H1 (cell line): Measurements from ENCODE around the gene MEP1A. TPM values are rescaled to one million over a fixed set of nuclear protein-coding genes. Genes with fewer than 3 reads are reported as not detected.

Experiments used
- CTCF ChIA-PET: fragments of 300-600 bp; sonication (Branson Sonifier 250); formaldehyde crosslinking; loops from one replicate; lab custom pipeline; 2021; ENCODE audit not compliant: partially characterized antibody; lab: Charles Lee
- POLR2A ChIA-PET: fragments of 300-600 bp; sonication (Branson Sonifier 250); formaldehyde crosslinking; loops from one replicate; lab custom pipeline; 2021; ENCODE audit warnings: inconsistent platforms; ENCODE audit not compliant: partially characterized antibody; lab: Charles Lee
- DNase-seq, 2 experiments: peaks; one replicate each; pipeline versions ENCODE4 v3.0.0 to v3.0.0-alpha.2; 2010 to 2022; ENCODE audit warnings: low spot score in 2 of 2, low read depth in 1 of 2, mixed read lengths in 1 of 2
- FAIRE-seq: peaks from 2 replicates; lab custom pipeline; 2011; peaks lifted over from hg19 to GRCh38; lab: Jason Lieb, UNC
- H2AFZ ChIP-seq: 2 replicates; pipeline ENCODE4 v1.8.1; 2012; ENCODE audit warnings: low read length, inconsistent platforms
- H2AK5ac ChIP-seq: 2 replicates; pipeline ENCODE4 v1.6.1; 2013; ENCODE audit warnings: low read depth, low read length
- H2BK120ac ChIP-seq: replicated peaks from 2 replicates; pipeline ENCODE3; 2013; ENCODE audit warnings: low read depth, low read length, inconsistent platforms
- H2BK12ac ChIP-seq: 2 replicates; pipeline ENCODE4 v1.6.1; 2013; ENCODE audit warnings: low read depth, low read length
- H2BK15ac ChIP-seq: 2 replicates; pipeline ENCODE4 v1.6.1; 2013; ENCODE audit warnings: low read length
- H2BK20ac ChIP-seq: 2 replicates; pipeline ENCODE4 v1.6.1; 2013; ENCODE audit warnings: low read length
- H2BK5ac ChIP-seq: 2 replicates; pipeline ENCODE4 v1.6.1; 2013; ENCODE audit warnings: low read depth, low read length
- H3K14ac ChIP-seq: 2 replicates; pipeline ENCODE4 v1.6.1; 2013; ENCODE audit warnings: inconsistent platforms; ENCODE audit not compliant: insufficient read length
- H3K18ac ChIP-seq: 2 replicates; pipeline ENCODE4 v1.6.1; 2013; ENCODE audit warnings: low read length; ENCODE audit errors: extremely low read depth
- H3K23ac ChIP-seq: 2 replicates; pipeline ENCODE4 v1.6.1; 2013; ENCODE audit warnings: inconsistent platforms; ENCODE audit not compliant: insufficient read length
- H3K23me2 ChIP-seq: 2 replicates; pipeline ENCODE4 v1.6.1; 2013; ENCODE audit warnings: low read depth, low read length
- H3K27ac ChIP-seq: 2 replicates; pipeline ENCODE4 v1.6.1; 2011; ENCODE audit warnings: low read depth, low read length, inconsistent platforms
- H3K27me3 ChIP-seq, 4 experiments: replicated peaks in 1 of 4; 1 replicate in 1 of 4; 2 replicates in 3 of 4; pipeline versions ENCODE4 v1.6.1 to v1.8.1; 2011 to 2013; ENCODE audit warnings: low read length in 3 of 4, mild to moderate bottlenecking in 3 of 4, inconsistent platforms in 2 of 4, mixed read lengths in 2 of 4, moderate library complexity in 1 of 4; ENCODE audit not compliant: control insufficient read depth in 3 of 4, insufficient read depth in 3 of 4; ENCODE audit errors: extremely low read depth in 1 of 4
- H3K36me3 ChIP-seq, 4 experiments: 2 replicates each; pipeline versions ENCODE4 v1.6.1 to v1.8.1; 2011 to 2013; ENCODE audit warnings: mild to moderate bottlenecking in 4 of 4, low read length in 3 of 4, moderate library complexity in 2 of 4, control low read depth in 1 of 4, inconsistent platforms in 1 of 4; ENCODE audit not compliant: insufficient read depth in 4 of 4, control insufficient read depth in 2 of 4
- H3K4ac ChIP-seq: replicated peaks from 2 replicates; pipeline ENCODE3; 2013; ENCODE audit warnings: low read length, low read depth, mixed read lengths, inconsistent platforms; ENCODE audit not compliant: insufficient read length
- H3K4me1 ChIP-seq, 4 experiments: replicated peaks in 1 of 4; 1 replicate in 1 of 4; 2 replicates in 3 of 4; pipeline versions ENCODE4 v1.6.1 to v1.8.1; 2011 to 2013; ENCODE audit warnings: low read length in 3 of 4, inconsistent platforms in 2 of 4, mixed read lengths in 1 of 4; ENCODE audit not compliant: insufficient read depth in 4 of 4, control insufficient read depth in 3 of 4
- H3K4me2 ChIP-seq, 2 experiments: 2 replicates each; pipeline versions ENCODE4 v1.6.1 to v1.8.1; 2011 to 2013; ENCODE audit warnings: low read depth in 2 of 2, low read length in 2 of 2, control low read depth in 1 of 2, inconsistent platforms in 1 of 2, mild to moderate bottlenecking in 1 of 2; ENCODE audit not compliant: insufficient read depth in 1 of 2
- H3K4me3 ChIP-seq, 4 experiments: fragments of 200-600, 300-600 bp in 1 of 4; sonication (generic), shearing (Covaris generic), sonication (Bioruptor Twin) in 1 of 4; 2 replicates each; pipeline versions ENCODE4 v1.5.1 to v1.8.1; 2011 to 2016; ENCODE audit warnings: low read length in 4 of 4, low read depth in 3 of 4, control low read depth in 2 of 4, inconsistent platforms in 2 of 4, mild to moderate bottlenecking in 2 of 4, mixed read lengths in 1 of 4, moderate library complexity in 1 of 4; ENCODE audit not compliant: insufficient read depth in 2 of 4; ENCODE audit errors: extremely low read depth in 1 of 4
- H3K56ac ChIP-seq: replicated peaks from 2 replicates; pipeline ENCODE3; 2013; ENCODE audit warnings: low read depth, mild to moderate bottlenecking, mixed read lengths, low read length, inconsistent platforms; ENCODE audit not compliant: insufficient read length
- H3K79me1 ChIP-seq: 2 replicates; pipeline ENCODE4 v1.6.1; 2013; ENCODE audit warnings: low read depth, low read length, control low read depth
- H3K79me2 ChIP-seq, 2 experiments: 2 replicates each; pipeline versions ENCODE4 v1.6.1 to v1.8.1; 2012 to 2013; ENCODE audit warnings: low read length in 2 of 2, mild to moderate bottlenecking in 2 of 2, inconsistent platforms in 1 of 2; ENCODE audit not compliant: insufficient read depth in 2 of 2, control insufficient read depth in 1 of 2
- H3K9ac ChIP-seq, 4 experiments: replicated peaks in 1 of 4; 1 replicate in 1 of 4; 2 replicates in 3 of 4; pipeline versions ENCODE4 v1.6.1 to v1.8.1; 2011 to 2013; ENCODE audit warnings: low read depth in 3 of 4, low read length in 3 of 4, control low read depth in 2 of 4, mild to moderate bottlenecking in 2 of 4, moderate library complexity in 2 of 4, inconsistent platforms in 1 of 4; ENCODE audit errors: extremely low read depth in 1 of 4
- H3K9me3 ChIP-seq, 2 experiments: 2 replicates each; pipeline versions ENCODE4 v1.6.1 to v1.8.1; 2012 to 2013; ENCODE audit warnings: mild to moderate bottlenecking in 2 of 2, moderate library complexity in 2 of 2, control low read depth in 1 of 2, inconsistent platforms in 1 of 2, low read depth in 1 of 2, low read length in 1 of 2, mixed read lengths in 1 of 2; ENCODE audit not compliant: insufficient read depth in 2 of 2
- H4K20me1 ChIP-seq, 2 experiments: replicated peaks in 1 of 2; 2 replicates each; pipeline versions ENCODE3 to v1.8.1; 2011 to 2013; ENCODE audit warnings: inconsistent platforms in 2 of 2, low read length in 2 of 2, mild to moderate bottlenecking in 1 of 2; ENCODE audit not compliant: insufficient read depth in 2 of 2, control insufficient read depth in 1 of 2
- H4K5ac ChIP-seq: 2 replicates; pipeline ENCODE4 v1.6.1; 2013; ENCODE audit warnings: low read length, low read depth, mixed read lengths, inconsistent platforms; ENCODE audit not compliant: insufficient read length
- H4K8ac ChIP-seq: 2 replicates; pipeline ENCODE4 v1.8.0; 2013; ENCODE audit warnings: mild to moderate bottlenecking, moderate library complexity, low read length, inconsistent platforms; ENCODE audit not compliant: insufficient read depth; ENCODE audit errors: extremely low read depth
- H4K91ac ChIP-seq: replicated peaks from 2 replicates; pipeline ENCODE3; 2013; ENCODE audit warnings: low read length, mixed read lengths, inconsistent platforms; ENCODE audit not compliant: insufficient read length
- BCL11A ChIP-seq, 2 experiments: IDR thresholded peaks; one replicate each; pipeline ENCODE4 v1.6.1; 2011; ENCODE audit warnings: low read depth in 2 of 2, low read length in 2 of 2, mild to moderate bottlenecking in 2 of 2
- FOSL1 ChIP-seq: IDR thresholded peaks from 2 replicates; pipeline ENCODE4 v1.6.1; 2011; ENCODE audit warnings: mild to moderate bottlenecking, low read depth, low read length, moderate library complexity; ENCODE audit not compliant: insufficient read depth
- MAX ChIP-seq: IDR thresholded peaks from 2 replicates; pipeline ENCODE4 v1.6.1; 2012; ENCODE audit warnings: inconsistent platforms
- SRF ChIP-seq: IDR thresholded peaks from 2 replicates; pipeline ENCODE4 v1.6.1; 2011; ENCODE audit warnings: mild to moderate bottlenecking, low read depth, low read length, moderate library complexity
- TCF12 ChIP-seq: IDR thresholded peaks from 2 replicates; pipeline ENCODE4 v1.6.1; 2011; ENCODE audit warnings: low read depth, mild to moderate bottlenecking, low read length
- WGBS, 2 experiments: shearing (Covaris generic) in 1 of 2; methylation state at CpG; one replicate each; pipeline versions ENCODE4 v1.1.6 to v1.1.7; 2013 to 2015; ENCODE audit warnings: low lambda C conversion rate in 2 of 2, mixed read lengths in 2 of 2, inconsistent platforms in 1 of 2, low coverage in 1 of 2, missing lambda C conversion rate in 1 of 2; ENCODE audit not compliant: insufficient replicate concordance in 2 of 2, insufficient coverage in 1 of 2, insufficient read length in 1 of 2; ENCODE audit errors: extremely low coverage in 1 of 2, missing lambda C conversion rate in 1 of 2; 5-methylcytosine and 5-hydroxymethylcytosine counted together
- polyA plus RNA-seq, 7 experiments: library from polyadenylated mRNA; depleted of rRNA in 3 of 7; stranded (reverse) in 5 of 7; unstranded in 2 of 7; fragments of >200 nt in 5 of 7; fragments of 200-250 nt in 2 of 7; gene quantifications; 1 replicate in 5 of 7; 2 replicates in 1 of 7; 4 replicates in 1 of 7; pipeline versions ENCODE4 v1.2.1 to v1.2.3, GENCODE V29; 2011 to 2013; ENCODE audit warnings: missing spikeins in 2 of 7, mixed read lengths in 2 of 7
- total RNA-seq: library from RNA; stranded (reverse); fragmentation: NEBNext Ultra II Directional; extraction: Animal tissue kit (Norgen Biotek cat#: 25700); gene quantifications from 2 replicates; pipeline ENCODE4 v1.2.1, GENCODE V29; 2021

MEP1A gene
- total and polyA plus RNA-seq, 2 of the 8 experiments (the other 6 are each of a cell fraction or from before 2014, with no cell fraction given): 0.03 TPM; not detected in 1

- POLR2A ChIA-PET: no interaction called here
- no peak for TF ChIP-seq MAX
- no peak for TF ChIP-seq TCF12
- no peak for TF ChIP-seq SRF
- TF ChIP-seq FOSL1: no peak
- no peak for TF ChIP-seq BCL11A (IDR thresholded peaks at IDR 0.05; ENCODE audit: low read depth in 2 of 2, low read length in 2 of 2)
- TF ChIP-seq, all 59 proteins: peak for 0
- H4K20me1 ChIP-seq: no peaks in the 10 kb centered on the region
- no peak overlapping the region for H4K5ac ChIP-seq
- no peak overlapping the region for H3K27ac ChIP-seq
- CTCF ChIA-PET: no interaction called here
- H2BK5ac ChIP-seq: no peak overlapping the region
- H4K91ac ChIP-seq: no peak overlapping the region
- H3K27me3 ChIP-seq: no peaks in the 10 kb centered on the region
- H2BK120ac ChIP-seq: no peak overlapping the region
- no peaks in the 10 kb centered on the region for H3K36me3 ChIP-seq
- no peak overlapping the region for H2BK15ac ChIP-seq
- no peak overlapping the region for H3K4me3 ChIP-seq
- H3K4me1 ChIP-seq: peaks cover 0 to 5% (median 0%) of the 10 kb centered on the region in 4 experiments; a peak in 1 of 7 replicates
- H2BK20ac ChIP-seq: no peak overlapping the region
- H3K14ac ChIP-seq: no peak overlapping the region
- no peak overlapping the region for H3K9ac ChIP-seq
- no peak overlapping the region for H2BK12ac ChIP-seq
- no peak overlapping the region for H3K56ac ChIP-seq
- no peak overlapping the region for H2AFZ ChIP-seq
- H3K23ac ChIP-seq: no peak overlapping the region
- H3K4me2 ChIP-seq: no peak overlapping the region
- H3K79me1 ChIP-seq: no peaks in the 10 kb centered on the region
- no peaks in the 10 kb centered on the region for H3K9me3 ChIP-seq
- H3K18ac ChIP-seq: no peak overlapping the region
- FAIRE-seq (no peak), DNase-seq (no peak)
- WGBS, 2 experiments: 94% methylated on average over 5 of the region's 5 CpGs; no CpG with 5 or more reads in 1 of the 2 experiments
- no peak overlapping the region for H3K4ac ChIP-seq
- H4K8ac ChIP-seq: no peak overlapping the region
- no peak overlapping the region for H2AK5ac ChIP-seq
- H3K23me2 ChIP-seq: no peaks in the 10 kb centered on the region; the same call in 1 of the 2 replicates
- no peaks in the 10 kb centered on the region for H3K79me2 ChIP-seq
These were observed 85.8 kb downstream of the MEP1A start for GRCh38 chr6:46879003-46879402.
